ENCODE results near the gene AAK1.
A peak's percentile ranks its signal among the peaks of the same experiment; 100 is the strongest.

Gene AAK1

GRCh38 chr2:69642709-69643601, 584 bp downstream of the AAK1 start:
- Mint-ChIP-seq H3K9me3 (peaks cover 4% of the 10 kb centered on the region), H3K4me3 (peak overlapping the region; percentile 89), H3K27ac (peak overlapping the region; percentile 93), H3K4me1 (peaks cover 66% of the 10 kb centered on the region), H3K27me3 (no peaks in the 10 kb centered on the region), H3K36me3 (ENCODE audit: low read depth) (peaks cover 24% of the 10 kb centered on the region)
- peak; percentile 69 for DNase-seq
- ATAC-seq: peak; percentile 30

GRCh38 chr2:69641887-69642708, 1.4 kb downstream of the AAK1 start:
- Mint-ChIP-seq H3K9me3 (peaks cover 3% of the 10 kb centered on the region), H3K27me3 (no peaks in the 10 kb centered on the region), H3K4me3 (peak overlapping the region; percentile 89), H3K4me1 (peaks cover 71% of the 10 kb centered on the region), H3K36me3 (ENCODE audit: low read depth) (peaks cover 28% of the 10 kb centered on the region), H3K27ac (peak overlapping the region; percentile 93)
- ATAC-seq (no peak), DNase-seq (no peak)

GRCh38 chr2:69641471-69641870, 2.1 kb downstream of the AAK1 start:
- Mint-ChIP-seq H3K4me1 (peaks cover 69% of the 10 kb centered on the region), H3K4me3 (peak overlapping the region; percentile 89), H3K9me3 (no peaks in the 10 kb centered on the region), H3K27ac (peak overlapping the region; percentile 93), H3K36me3 (ENCODE audit: low read depth) (peaks cover 27% of the 10 kb centered on the region), H3K27me3 (no peaks in the 10 kb centered on the region)
- no peak for ATAC-seq
- DNase-seq: no peak

GRCh38 chr2:69639266-69639665, 4.3 kb downstream of the AAK1 start:
- peak overlapping the region; percentile 43 for H3K27ac Mint-ChIP-seq
- ATAC-seq (no peak), DNase-seq (no peak)
- H3K9me3 Mint-ChIP-seq: no peaks in the 10 kb centered on the region
- H3K27me3 Mint-ChIP-seq: no peaks in the 10 kb centered on the region
- peaks cover 65% of the 10 kb centered on the region for H3K4me1 Mint-ChIP-seq
- H3K36me3 Mint-ChIP-seq (ENCODE audit: low read depth): peaks cover 29% of the 10 kb centered on the region
- peak overlapping the region; percentile 89 for H3K4me3 Mint-ChIP-seq

- peaks cover 67% of the 10 kb centered on the region for H3K4me1 Mint-ChIP-seq
- peak overlapping the region; percentile 43 for H3K4me3 Mint-ChIP-seq
- peak overlapping the region; percentile 43 for H3K27ac Mint-ChIP-seq
- H3K27me3 Mint-ChIP-seq: no peaks in the 10 kb centered on the region
- ATAC-seq (no peak), DNase-seq (no peak)
- no peaks in the 10 kb centered on the region for H3K9me3 Mint-ChIP-seq
- peaks cover 29% of the 10 kb centered on the region for H3K36me3 Mint-ChIP-seq (ENCODE audit: low read depth)
Measured at GRCh38 chr2:69638630-69639029, 4.9 kb downstream of the AAK1 start.

- H3K4me3 Mint-ChIP-seq: peak overlapping the region; percentile 43
- H3K27me3 Mint-ChIP-seq: no peaks in the 10 kb centered on the region
- peaks cover 69% of the 10 kb centered on the region for H3K4me1 Mint-ChIP-seq
- peak overlapping the region; percentile 43 for H3K27ac Mint-ChIP-seq
- peaks cover 29% of the 10 kb centered on the region for H3K36me3 Mint-ChIP-seq (ENCODE audit: low read depth)
- no peak for ATAC-seq
- DNase-seq: no peak
- no peaks in the 10 kb centered on the region for H3K9me3 Mint-ChIP-seq
Measured at GRCh38 chr2:69637923-69638322, 5.6 kb downstream of the AAK1 start.

- H3K36me3 Mint-ChIP-seq (ENCODE audit: low read depth): peaks cover 22% of the 10 kb centered on the region
- H3K27ac Mint-ChIP-seq: no peak overlapping the region
- H3K27me3 Mint-ChIP-seq: no peaks in the 10 kb centered on the region
Measured at GRCh38 chr2:69636395-69636794, 7.1 kb downstream of the AAK1 start.

GRCh38 chr2:69635432-69635831, 8.1 kb downstream of the AAK1 start:
- Mint-ChIP-seq H3K4me3 (no peak overlapping the region), H3K9me3 (no peaks in the 10 kb centered on the region), H3K27ac (no peak overlapping the region), H3K27me3 (no peaks in the 10 kb centered on the region), H3K36me3 (ENCODE audit: low read depth) (peaks cover 20% of the 10 kb centered on the region), H3K4me1 (peaks cover 82% of the 10 kb centered on the region)
- ATAC-seq (no peak), DNase-seq (no peak)

More at GRCh38 chr2:69636395-69636794, 7.1 kb downstream of the AAK1 start:
- Mint-ChIP-seq H3K4me3 (no peak overlapping the region), H3K9me3 (no peaks in the 10 kb centered on the region), H3K4me1 (peaks cover 79% of the 10 kb centered on the region)
- no peak for ATAC-seq
- DNase-seq: no peak

GRCh38 chr2:69634196-69634821, 9.2 kb downstream of the AAK1 start:
- Mint-ChIP-seq H3K4me1 (peaks cover 73% of the 10 kb centered on the region), H3K27me3 (no peaks in the 10 kb centered on the region), H3K36me3 (ENCODE audit: low read depth) (peaks cover 20% of the 10 kb centered on the region), H3K9me3 (no peaks in the 10 kb centered on the region), H3K27ac (peak overlapping the region; percentile 44), H3K4me3 (no peak overlapping the region)
- DNase-seq: no peak
- ATAC-seq: peak; percentile 51

- no peaks in the 10 kb centered on the region for H3K27me3 Mint-ChIP-seq
- H3K4me1 Mint-ChIP-seq: peaks cover 47% of the 10 kb centered on the region
- H3K9me3 Mint-ChIP-seq: no peaks in the 10 kb centered on the region
- H3K27ac Mint-ChIP-seq: no peak overlapping the region
- no peak for ATAC-seq
- DNase-seq: no peak
- H3K36me3 Mint-ChIP-seq (ENCODE audit: low read depth): peaks cover 7% of the 10 kb centered on the region
- no peak overlapping the region for H3K4me3 Mint-ChIP-seq
Measured at GRCh38 chr2:69631402-69631801, 12.1 kb downstream of the AAK1 start.

GRCh38 chr2:69629921-69630608, 13.5 kb downstream of the AAK1 start:
- peaks cover 36% of the 10 kb centered on the region for H3K4me1 Mint-ChIP-seq
- H3K27me3 Mint-ChIP-seq: no peaks in the 10 kb centered on the region
- DNase-seq: no peak
- H3K27ac Mint-ChIP-seq: peak overlapping the region; percentile 76
- no peak for ATAC-seq
- H3K36me3 Mint-ChIP-seq (ENCODE audit: low read depth): peaks cover 5% of the 10 kb centered on the region
- H3K9me3 Mint-ChIP-seq: no peaks in the 10 kb centered on the region
- peak overlapping the region; percentile 2 for H3K4me3 Mint-ChIP-seq

GRCh38 chr2:69628325-69629021, 15.1 kb downstream of the AAK1 start:
- Mint-ChIP-seq H3K4me1 (peaks cover 22% of the 10 kb centered on the region), H3K4me3 (no peak overlapping the region), H3K27me3 (no peaks in the 10 kb centered on the region), H3K36me3 (ENCODE audit: low read depth) (peaks cover 5% of the 10 kb centered on the region), H3K9me3 (no peaks in the 10 kb centered on the region), H3K27ac (no peak overlapping the region)
- DNase-seq (no peak), ATAC-seq (peak; percentile 68)

GRCh38 chr2:69625078-69625795, 18.3 kb downstream of the AAK1 start:
- Mint-ChIP-seq H3K36me3 (ENCODE audit: low read depth) (peaks cover 12% of the 10 kb centered on the region), H3K27ac (no peak overlapping the region), H3K4me1 (peaks cover under 1% of the 10 kb centered on the region), H3K4me3 (no peak overlapping the region), H3K9me3 (no peaks in the 10 kb centered on the region), H3K27me3 (no peaks in the 10 kb centered on the region)
- DNase-seq (no peak), ATAC-seq (peak; percentile 73)

All from activated naive CD8-positive, alpha-beta T cell treated with anti-CD3 and anti-CD28 coated beads, Interleukin-2, amount 50 U/mL, for 24 hours (primary cell).